Measurements from ENCODE around the gene SLIT3. TPM values are rescaled to one million over a fixed set of nuclear protein-coding genes. Genes with fewer than 3 reads are reported as not detected.

SLIT3 gene
- total RNA-seq, 4 donors from 2014 or later: 28.4 to 77.2 (median 63.8) TPM

GRCh38 chr5:169001394-169001793 lies 299.5 kb downstream of the SLIT3 start:
- H3K4me1 ChIP-seq: peaks cover 6 to 16% of the 10 kb centered on the region in 2 donors
- no peak overlapping the region for H3K27ac ChIP-seq
- TF ChIP-seq POLR2A (IDR thresholded peaks at IDR 0.05): no peak
- no peak for TF ChIP-seq CTCF (IDR thresholded peaks at IDR 0.05)
- H3K4me3 ChIP-seq (replicated peaks in 1 of 3): no peak overlapping the region
- no peak for DNase-seq
- no peaks in the 10 kb centered on the region for H3K27me3 ChIP-seq
- H3K9me3 ChIP-seq: no peaks in the 10 kb centered on the region
- intact Hi-C loops (cut with DNase I): no loop called here
- no peaks in the 10 kb centered on the region for H3K36me3 ChIP-seq
- WGBS, 2 donors: 80 to 85% methylated on average over 3 of the region's 3 CpGs

DNA sequence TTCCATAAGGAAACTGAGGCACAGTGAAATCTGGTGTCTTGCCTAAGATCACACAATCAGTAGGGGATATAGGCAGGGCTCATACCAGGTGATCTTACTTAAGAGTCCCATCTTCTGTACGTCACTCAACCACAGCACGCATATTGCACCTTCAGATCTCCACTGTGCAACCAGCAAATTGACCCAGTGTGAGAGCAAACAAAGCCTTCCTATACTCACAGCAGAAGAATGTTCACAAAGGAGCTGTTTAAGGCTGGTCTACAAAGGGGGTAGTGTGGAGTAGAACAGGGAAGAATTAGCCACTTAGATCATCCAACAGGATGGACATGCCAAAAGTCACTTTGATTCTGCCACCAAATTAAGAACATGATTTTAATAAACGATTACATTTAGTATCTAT lies 305.9 kb downstream of the SLIT3 start:
- Histone ChIP-seq H3K27ac (no peak overlapping the region), H3K4me3 (replicated peaks in 1 of 3) (no peak overlapping the region), H3K36me3 (no peaks in the 10 kb centered on the region), H3K4me1 (peaks cover 8 to 14% of the 10 kb centered on the region in 2 donors), H3K9me3 (no peaks in the 10 kb centered on the region), H3K27me3 (no peaks in the 10 kb centered on the region)
- intact Hi-C loops (cut with DNase I): loop anchor here (5.0 to 10.0 kb wide), 2 partner anchors 312 to 580 kb away; no protein-coding TSS in a partner anchor
- no peak for TF ChIP-seq CTCF (IDR thresholded peaks at IDR 0.05)
- no peak for TF ChIP-seq POLR2A (IDR thresholded peaks at IDR 0.05)
- 80 to 85% methylated on average over 3 of the region's 3 CpGs for WGBS, 2 donors
- no peak for DNase-seq

- DNase-seq: peak in 1 of 2 donors; percentile 42
- H3K4me1 ChIP-seq: peaks cover 8 to 23% of the 10 kb centered on the region in 2 donors
- H3K4me3 ChIP-seq (replicated peaks in 1 of 3): no peak overlapping the region
- 75 to 76% methylated on average over 10 to 11 of the region's 11 CpGs for WGBS, 2 donors
- no peaks in the 10 kb centered on the region for H3K27me3 ChIP-seq
- intact Hi-C loops (cut with DNase I): loop anchor here (10.0 kb wide), 1 partner anchor 582 kb away; no protein-coding TSS in a partner anchor
- TF ChIP-seq POLR2A (IDR thresholded peaks at IDR 0.05) (no peak), CTCF (IDR thresholded peaks at IDR 0.05) (peak in 3 of 6 experiments; percentile 17 to 19 (median 18))
- H3K27ac ChIP-seq: peak overlapping the region in 1 of 3 donors; percentile 38
- H3K9me3 ChIP-seq: no peaks in the 10 kb centered on the region
- no peaks in the 10 kb centered on the region for H3K36me3 ChIP-seq
Measured at GRCh38 chr5:168992687-168993086, 308.3 kb downstream of the SLIT3 start.

- Histone ChIP-seq H3K4me1 (peaks cover 8 to 24% of the 10 kb centered on the region in 2 donors), H3K9me3 (no peaks in the 10 kb centered on the region), H3K27me3 (no peaks in the 10 kb centered on the region), H3K36me3 (no peaks in the 10 kb centered on the region), H3K4me3 (replicated peaks in 1 of 3) (no peak overlapping the region), H3K27ac (peak overlapping the region in 2 of 3 donors; percentile 14 to 38)
- no peak for TF ChIP-seq POLR2A (IDR thresholded peaks at IDR 0.05)
- TF ChIP-seq CTCF (IDR thresholded peaks at IDR 0.05): no peak
- 26 to 51% methylated on average over 5 of the region's 5 CpGs for WGBS, 2 donors
- peak; percentile 36 to 53 for DNase-seq
- intact Hi-C loops (cut with DNase I): loop anchor here (10.0 kb wide), 1 partner anchor 583 kb away; no protein-coding TSS in a partner anchor
Measured at GRCh38 chr5:168992016-168992415, 308.9 kb downstream of the SLIT3 start.

- DNase-seq: no peak
- intact Hi-C loops (cut with DNase I): loop anchor here (10.0 kb wide), 1 partner anchor 583 kb away; no protein-coding TSS in a partner anchor
- no peaks in the 10 kb centered on the region for H3K27me3 ChIP-seq
- no peak overlapping the region for H3K27ac ChIP-seq
- no peak for TF ChIP-seq POLR2A (IDR thresholded peaks at IDR 0.05)
- no peaks in the 10 kb centered on the region for H3K9me3 ChIP-seq
- WGBS, 2 donors: 82 to 94% methylated on average over 2 of the region's 2 CpGs
- peaks cover 8 to 24% of the 10 kb centered on the region in 2 donors for H3K4me1 ChIP-seq
- no peaks in the 10 kb centered on the region for H3K36me3 ChIP-seq
- H3K4me3 ChIP-seq (replicated peaks in 1 of 3): no peak overlapping the region
Measured at GRCh38 chr5:168991311-168991710, 309.6 kb downstream of the SLIT3 start.
